Effector CD8-positive, alpha-beta T cell (primary cell): Measurements from ENCODE around the gene APEX1.

Experiments used
- DNase-seq: peaks from one replicate; lab custom pipeline; 2025; lab: John Stamatoyannopoulos, UW
- total RNA-seq, 4 experiments: gene quantifications; one replicate each; lab custom pipeline; 2026; lab: John Stamatoyannopoulos, UW

The APEX1 gene
- 20.8 to 81.4 (median 49.2) reads per million in 4 experiments for total RNA-seq

DNA sequence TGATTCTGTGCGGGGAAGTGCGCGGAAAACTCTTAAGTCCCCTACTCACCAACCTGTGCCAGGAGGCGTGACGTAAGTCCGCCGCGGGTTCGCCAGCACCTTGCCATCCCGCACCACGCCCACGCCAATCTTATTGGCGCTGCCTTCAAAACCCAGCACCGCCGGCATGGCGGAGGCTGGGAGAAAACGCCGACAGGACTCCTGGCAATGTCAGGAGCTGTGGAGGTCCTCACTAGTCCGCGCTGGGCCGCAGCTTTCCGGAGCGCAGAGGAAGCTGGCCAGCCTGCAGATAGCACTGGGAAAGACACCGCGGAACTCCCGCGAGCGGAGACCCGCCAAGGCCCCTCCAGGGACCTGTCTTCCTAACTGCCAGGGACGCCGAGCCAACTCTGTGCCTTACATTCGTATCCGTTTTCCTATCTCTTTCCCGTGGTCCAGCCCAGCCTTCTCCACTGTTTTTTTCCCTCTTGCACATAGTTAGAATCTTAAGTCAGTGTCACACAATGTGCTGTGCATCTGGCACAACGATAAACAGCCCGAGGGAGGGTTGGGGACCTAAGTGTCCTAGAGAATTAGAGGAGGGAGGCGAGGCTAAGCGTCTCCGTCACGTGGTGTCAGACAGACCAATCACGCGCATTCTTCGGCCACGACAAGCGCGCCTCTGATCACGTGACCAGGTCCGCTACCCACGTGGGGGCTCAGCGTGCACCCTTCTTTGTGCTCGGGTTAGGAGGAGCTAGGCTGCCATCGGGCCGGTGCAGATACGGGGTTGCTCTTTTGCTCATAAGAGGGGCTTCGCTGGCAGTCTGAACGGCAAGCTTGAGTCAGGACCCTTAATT is at the start of gene APEX1, which contains the start of gene OSGEP:
Gene APEX1 (plus strand): TSS at position 711 of the 839 bp plus-strand sequence. CDS start 420 bp downstream, outside the sequence.
Gene OSGEP (minus strand): TSS at position 297 of the 839 bp plus-strand sequence. CDS start 129 bp downstream, at position 168.
- peak; percentile 95 for DNase-seq

DNA sequence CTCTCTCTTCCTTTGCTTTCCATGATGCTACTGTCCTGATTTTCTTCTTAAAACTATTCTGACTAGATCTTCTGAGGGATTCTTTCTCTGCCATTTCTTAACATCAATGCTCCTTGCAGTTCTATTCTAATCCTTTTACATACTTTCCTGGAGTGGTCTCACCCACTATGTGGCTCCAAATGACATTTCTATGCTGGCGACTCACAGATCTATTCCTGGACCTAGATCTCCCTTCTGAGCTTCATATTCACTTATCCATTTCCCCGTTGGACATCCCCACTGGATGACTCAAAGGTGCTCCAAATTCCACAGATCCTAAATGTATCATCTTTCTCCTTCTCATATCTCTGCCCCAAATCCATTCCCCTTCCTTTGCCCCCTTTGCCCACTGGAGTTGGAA is 45.8 kb upstream of the APEX1 start:
- no peak for DNase-seq

DNA sequence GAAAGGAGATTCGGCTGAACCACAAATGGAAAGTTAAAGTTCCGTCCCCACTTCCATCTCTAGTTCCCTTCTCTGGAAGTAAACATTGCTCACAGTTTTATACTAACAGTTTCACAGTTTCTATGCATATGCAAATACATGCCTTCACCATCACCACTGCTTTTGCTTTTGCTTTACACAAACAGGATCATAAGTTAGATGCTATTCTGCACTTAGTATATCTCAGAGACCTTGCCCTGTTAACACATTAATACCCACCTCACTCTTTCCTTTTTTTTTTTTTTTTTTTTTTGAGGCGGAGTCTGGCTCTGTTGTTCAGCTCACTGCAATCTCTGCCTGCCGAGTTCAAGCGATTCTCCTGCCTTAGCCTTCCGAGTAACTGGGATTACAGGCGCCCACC is 42.6 kb upstream of the APEX1 start:
- DNase-seq, result no peak

DNA sequence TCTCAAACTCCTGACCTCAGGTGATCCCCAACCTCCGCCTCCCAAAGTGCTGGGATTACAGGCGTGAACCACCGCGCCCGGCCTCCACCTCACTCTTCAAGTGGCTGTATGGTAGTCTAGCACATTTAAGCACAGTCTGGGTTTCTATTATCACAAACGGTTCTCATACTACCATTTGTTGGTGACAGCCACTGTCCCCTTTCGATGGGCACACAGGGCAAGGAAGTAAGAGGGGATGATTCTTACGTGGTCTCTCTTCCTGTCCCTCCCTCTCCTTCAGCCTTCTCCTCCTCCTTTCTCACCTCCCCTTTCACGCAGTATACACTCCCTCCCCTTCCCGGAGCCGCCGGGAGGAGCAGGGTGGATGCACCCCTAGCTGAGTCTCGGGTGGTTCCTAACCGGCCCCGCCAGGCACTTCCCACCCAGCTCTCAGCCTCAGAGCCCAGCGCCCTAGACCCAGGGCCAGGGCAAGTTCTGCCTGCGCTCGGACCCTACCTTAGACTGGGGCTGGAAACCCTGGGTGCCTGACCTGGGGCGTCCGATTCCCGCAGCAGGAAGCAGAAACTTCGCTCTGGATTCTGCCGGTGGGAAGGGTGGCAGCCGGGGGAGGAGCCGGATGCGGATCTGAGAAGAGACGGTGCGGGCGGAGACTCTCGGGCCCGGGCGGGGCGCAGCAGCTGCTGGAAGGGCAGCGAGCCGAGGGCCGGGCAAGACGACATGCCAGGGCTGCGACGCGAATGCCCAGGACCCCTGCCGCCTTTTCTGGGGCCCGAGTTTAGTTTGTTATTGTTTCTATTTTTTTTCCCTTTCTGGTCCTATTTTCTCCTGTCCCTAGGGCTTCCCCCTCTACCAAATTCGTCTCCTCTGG is 41.9 kb upstream of the APEX1 start, which contains the start of gene TEP1:
Gene TEP1 (minus strand): TSS at position 626 of the 868 bp plus-strand sequence. CDS start 5,062 bp downstream, outside the sequence.
- DNase-seq, result peak; percentile 50

DNA sequence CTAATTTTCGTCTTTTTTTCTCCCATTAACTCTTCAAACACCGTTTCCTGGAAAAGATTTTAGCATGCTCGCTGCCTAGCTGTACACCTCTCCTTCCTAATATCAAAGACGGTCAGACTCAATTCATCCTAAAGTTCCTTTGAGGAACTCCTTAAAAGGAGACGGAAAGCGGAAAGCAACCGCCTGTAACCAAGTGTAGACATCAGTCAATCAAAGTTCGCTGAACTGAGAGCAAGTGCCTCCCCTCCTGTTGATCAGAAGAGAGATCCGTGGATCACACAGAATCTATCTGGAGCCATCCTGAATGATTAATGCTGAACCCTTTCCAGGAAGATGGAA is 41.3 kb upstream of the APEX1 start:
- no peak for DNase-seq

DNA sequence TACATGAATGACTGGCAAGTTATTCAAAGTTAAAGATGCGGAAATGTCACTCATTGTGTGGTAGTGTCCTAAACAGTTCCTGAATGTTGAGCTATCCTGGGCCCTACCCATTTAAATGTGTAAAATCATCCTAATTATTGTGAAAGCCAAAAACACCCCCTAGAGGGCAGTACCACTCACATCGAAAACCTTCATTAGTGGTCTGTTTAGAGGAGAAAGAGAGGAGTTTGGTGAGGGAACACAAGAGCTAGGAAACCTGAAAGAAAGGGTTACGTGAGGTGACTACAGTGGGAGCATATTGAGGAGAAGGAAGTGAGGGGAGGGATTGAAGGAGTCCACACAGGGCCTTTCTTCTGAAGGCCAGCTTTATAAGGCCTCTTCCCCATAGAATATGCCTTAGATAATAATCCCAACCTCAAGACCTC is 39.2 kb upstream of the APEX1 start:
- no peak for DNase-seq

DNA sequence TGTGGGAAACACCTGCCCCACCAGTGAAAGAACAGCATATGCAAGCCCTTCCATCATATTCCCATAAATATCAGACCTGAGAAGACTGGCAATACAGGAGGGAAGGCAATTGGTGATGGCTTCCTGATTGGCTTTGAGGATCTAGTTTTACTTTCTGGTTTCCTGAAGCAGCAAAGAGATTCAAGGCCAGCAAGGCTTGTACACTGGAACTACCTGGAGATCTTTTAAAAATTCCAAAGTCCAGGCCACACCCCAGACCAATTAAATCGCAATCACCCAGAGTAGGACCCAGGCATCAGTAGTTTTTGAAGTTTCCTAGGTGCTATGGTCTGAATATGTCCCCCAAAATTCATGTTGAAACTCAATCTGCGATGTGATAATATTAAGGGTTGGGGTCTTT is 38.8 kb upstream of the APEX1 start:
- DNase-seq, result no peak

DNA sequence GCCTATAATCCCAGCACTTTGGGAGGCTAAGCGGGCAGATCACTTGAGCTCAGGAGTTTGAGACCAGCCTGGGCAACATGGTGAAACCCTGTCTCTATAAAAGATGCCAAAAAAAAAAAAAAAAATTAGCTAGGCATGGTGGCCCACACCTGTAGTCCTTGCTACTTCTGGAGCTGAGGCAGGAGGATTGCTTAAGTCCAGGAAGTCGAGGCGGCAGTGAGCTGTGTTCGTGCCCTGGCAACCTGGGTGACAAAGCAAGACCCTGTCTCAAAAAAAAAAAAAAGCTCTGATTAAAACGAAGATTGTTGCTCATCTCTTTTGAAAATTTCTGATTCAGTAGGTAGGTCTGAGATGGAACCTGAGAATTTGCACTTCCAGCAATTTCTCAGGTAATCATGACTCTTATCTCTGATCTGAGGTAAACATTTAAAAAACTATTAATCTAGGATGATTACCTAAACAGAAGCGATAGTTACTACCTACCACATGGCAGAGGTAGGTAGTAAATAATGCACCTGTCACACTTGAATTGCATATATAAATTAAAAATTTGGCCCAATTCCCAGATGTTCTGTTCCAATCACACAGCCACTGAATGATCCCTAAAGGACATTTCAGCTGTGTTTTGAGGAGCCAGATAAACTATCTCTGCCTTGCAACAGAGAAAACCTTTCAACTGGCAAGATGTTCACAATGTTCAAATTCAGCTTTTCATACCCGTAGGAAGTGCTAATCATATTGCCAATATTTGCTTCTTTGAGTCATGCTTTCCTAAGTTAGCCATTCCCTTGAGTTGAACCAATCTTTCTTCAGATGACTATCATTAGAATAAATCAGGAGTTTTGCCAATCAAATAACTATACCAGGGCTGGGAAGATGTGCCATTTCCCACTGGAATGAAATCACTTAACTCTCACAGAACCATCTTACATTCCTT is 37.5 kb upstream of the APEX1 start:
- DNase-seq, result no peak

DNA sequence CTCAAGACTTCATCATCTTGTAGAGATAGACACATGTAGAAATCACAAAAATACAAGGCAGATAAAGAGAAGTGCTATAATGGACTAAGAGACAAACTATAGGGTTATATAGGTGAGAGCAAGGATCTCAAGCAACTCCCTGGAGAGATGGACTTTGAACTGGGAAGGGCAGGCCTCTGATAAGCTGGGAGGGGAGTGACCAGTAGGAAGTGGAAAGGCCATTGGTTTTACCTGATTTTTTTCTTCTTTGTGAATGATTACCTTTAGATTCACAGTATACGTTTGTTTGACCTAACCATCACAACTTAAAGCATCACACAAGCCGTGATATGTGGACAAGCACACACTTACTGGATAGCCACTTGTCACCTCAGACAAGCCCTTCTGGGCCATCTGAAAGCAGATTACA is 36.5 kb upstream of the APEX1 start:
- DNase-seq, result no peak

DNA sequence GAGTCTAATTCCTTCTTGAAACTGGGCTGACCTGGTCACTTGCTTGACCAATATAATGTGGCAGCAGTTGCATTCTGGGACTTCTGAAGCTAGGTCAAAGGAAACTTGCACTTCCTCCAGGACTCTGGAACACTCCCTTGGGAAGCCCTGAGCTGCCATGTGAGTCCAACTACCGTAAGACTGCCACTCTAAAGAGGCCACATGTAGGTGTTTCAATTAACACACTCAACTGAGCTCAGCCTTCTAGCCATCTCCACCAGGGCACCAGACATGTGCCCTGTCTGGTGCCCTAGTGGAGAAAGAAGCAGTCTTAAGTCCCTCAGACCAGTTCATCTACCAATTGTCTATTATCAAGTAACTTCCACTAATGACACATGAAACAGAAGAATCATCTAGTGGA is 35.6 kb upstream of the APEX1 start:
- no peak for DNase-seq

DNA sequence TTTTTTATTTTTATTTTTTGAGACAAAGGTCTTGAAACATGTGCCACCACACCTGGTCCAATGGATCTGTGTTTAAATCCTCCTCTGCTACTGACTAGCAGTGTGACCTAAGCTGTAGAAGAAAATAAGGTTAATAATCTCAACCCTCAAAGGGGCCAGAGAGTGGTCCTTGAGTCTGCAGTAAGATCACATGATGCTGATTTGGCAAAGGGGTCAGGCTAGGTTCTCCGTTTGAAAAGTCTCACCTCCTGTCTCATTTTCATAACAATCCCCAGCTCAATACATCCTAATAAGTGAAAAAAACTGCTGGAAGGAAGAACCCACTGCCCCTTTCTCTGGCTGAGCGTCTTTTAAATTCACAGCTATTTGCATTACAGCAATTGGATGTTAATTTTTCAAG is 33.8 kb upstream of the APEX1 start:
- DNase-seq, result no peak

DNA sequence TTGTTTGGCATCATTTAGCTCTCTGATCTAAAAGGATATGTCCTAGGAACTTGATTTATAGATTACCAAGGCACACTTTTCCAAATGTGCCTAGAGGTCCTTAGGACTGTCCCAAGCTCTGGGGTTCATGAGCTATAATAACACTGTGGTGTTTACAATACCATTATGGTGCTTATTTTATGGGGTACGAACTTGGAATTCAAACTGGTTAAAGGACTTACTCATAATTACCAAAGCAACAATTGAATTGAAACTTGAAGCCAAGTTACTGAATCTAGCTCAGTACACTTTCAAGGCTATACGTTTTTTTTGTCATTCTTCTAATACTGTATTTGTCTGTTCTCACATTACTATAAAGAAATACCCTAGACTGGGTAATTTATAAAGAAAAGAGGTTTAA is 32.1 kb upstream of the APEX1 start:
- no peak for DNase-seq

DNA sequence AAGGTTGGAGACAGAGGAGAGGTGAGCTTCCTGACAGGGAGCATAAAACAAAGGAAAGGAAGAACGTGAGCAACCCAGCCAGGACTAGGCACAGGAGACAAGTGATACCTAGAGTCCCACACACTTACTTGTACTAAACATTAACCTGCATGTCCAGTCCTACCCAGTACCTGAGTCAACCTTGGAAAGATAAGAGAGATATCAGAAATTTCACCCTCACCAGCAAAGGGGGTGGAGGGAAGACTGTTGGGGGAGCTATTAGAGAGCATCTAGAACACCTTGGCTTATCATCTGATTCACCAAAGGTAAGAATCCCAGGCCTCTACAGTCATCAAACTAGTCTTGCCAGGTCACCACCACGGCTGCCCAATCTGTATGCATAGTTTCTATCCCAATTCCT is 30.2 kb upstream of the APEX1 start:
- DNase-seq, result no peak

DNA sequence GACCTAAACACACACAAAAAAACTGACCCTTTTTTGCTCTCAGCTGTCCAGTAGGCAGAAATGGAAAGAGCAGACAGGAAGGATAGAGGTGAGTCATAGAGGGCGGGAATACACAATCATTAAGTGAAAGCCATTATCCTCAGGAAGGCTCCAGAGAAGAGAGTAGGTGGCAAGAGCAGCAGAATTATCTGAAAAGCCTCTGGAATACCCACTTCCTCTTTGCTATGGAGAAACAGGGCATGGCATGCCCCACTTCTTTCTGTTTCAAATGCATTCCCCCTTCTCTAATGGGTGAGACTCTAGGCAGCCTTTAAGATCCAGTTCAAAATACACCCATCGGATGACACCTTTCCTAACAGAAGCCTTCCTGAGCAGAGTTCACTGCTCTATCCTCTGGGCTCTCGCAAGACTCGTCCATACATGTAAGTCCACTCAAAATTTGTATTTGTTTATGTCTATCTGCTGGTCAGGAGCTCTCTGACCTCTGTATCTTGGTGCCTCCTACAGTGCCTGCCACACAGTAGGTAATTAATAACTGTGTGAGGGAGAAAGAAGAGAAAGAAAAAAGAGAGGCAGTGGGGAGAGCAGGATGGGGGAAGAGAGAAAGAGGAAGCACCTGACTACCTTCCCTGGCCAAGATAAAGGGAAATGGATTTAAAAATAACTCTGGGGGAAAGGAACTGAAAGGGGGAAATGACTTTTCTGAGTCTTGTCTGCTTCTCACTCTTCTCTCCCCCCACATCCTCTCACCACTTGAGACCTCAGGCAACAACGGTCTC is 27.6 kb upstream of the APEX1 start:
- no peak for DNase-seq

DNA sequence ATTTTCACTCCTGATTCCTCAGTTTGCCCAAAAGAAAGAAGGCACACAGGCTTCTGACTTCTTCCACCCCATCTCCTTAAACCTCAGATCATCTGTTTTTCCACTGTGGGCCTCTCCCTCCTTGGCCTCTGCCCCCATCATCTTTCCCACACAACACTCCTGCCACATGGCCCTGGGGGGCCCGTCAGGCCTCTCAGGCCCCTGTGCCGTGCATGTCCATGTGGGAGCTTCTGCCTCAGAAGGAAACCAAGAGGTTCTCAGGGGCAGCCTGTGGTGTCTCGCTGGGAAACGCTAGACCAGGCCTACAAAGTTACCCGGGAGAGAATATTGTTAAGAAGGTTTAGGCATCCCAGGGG is 27.0 kb upstream of the APEX1 start:
- no peak for DNase-seq

DNA sequence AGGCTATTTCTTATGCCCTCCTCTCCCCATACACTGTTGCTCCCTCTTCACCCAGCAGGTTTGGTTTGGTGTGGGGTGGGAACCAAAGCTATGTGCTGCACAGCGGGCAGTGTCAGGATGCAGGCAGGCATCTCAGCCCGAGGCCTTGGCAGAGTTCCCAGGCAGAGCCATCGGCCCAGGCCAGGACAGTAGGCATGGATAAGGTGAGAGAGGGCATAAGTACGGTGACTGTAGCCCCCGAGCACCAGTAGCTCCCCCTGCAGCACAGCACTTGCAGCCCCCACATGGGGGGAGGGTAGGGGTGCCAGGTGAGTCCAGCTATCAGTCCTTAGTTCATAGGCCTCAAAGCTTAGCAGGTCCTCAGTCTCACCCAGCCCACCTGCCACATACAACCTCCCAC is 26.2 kb upstream of the APEX1 start:
- no peak for DNase-seq

DNA sequence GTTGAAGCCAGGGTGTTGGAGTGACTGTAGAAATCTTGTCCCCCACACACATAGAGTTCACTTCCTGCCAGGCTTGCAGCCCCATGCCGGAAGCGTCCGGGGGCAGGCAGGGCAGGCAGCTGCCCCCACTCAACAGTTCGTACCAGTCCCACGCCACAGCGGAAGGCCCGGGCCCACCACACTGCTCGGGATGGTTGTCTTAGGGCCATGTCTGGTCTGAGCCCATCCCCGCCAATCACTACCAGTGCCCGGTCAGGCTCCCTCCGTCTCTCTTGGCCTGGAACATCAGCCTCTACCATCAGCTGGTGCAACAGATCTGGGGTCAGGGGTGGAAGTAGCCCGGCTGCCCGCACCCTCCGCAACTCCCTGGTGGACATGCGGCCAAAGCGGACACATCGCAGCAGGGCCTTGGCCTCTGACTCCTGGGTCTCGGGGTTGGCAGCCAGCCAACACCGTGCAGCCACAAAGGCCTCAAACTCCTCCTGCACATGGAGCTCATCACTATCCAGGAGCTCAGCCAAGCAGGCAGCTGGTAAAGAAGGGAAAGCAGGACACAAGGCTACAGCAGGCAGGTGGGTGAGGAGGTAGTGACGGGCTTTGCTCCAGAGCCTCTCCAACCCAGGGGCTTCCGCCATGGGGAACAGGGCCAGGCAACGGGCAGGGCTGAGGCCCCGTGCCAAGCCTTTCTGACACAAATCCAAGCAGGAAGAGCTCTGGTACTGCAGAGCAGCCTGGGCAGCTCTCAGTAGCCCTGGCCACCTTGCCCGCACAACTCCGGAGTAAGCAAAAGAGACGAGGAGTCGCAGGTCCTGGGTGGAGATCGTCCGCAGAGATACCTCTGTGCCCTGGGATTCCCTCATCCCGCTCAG is 25.0 kb upstream of the APEX1 start:
- DNase-seq, result no peak

DNA sequence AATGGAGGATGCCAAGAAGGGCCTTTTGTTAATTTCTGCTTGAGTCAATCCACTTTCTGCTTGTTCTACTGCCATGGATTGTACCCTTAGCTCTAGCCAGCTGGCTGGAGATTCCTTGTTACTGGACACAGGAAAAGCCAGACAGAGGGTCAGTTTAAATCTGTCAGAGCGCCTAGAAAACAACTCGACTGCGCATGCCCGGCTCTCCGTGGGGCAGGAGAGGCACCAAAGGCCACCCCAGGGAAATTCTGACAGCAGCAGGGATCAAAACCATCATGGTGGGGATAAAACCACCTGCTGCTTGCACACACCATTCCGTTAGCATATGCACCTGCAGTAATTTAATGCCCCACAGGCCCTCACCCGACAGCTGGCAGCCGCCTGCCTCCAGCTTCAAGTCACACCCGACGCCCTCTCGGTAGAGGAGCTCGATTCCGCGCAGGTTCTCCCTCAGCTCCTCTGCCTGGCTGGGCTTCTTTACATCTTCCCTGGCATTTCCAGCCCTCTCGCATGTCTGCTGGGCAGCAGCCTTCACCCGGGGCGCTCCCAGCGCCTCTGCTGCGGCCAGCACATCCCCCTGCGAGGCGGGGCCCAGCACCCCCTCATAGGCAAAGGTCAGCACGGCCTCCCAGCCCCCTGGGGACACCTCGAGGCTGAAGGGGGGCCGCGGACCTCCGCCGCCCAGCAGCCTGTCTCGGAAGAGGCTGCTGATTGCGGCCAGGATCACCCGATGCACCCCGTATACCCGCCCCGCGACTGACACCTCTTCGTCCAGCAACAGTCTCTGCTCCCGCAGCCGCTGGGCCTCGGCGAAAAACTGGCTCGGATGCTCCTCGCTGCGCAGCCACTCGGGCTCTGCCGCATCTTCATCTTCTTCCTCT is 20.1 kb upstream of the APEX1 start:
- no peak for DNase-seq
